Effector memory CD4-positive, alpha-beta T cell (primary cell): Measurements from ENCODE around the gene FBLN1.
"Not testable (repeated sequence)": the region's sequence is repeated elsewhere in the genome, so short reads cannot be mapped to it uniquely, and the experiment has no call there.

Experiments used
- DNase-seq, 3 donors: peaks; one replicate each; pipeline ENCODE4 v3.0.0-alpha.2; 2020
- H3K27ac ChIP-seq: 2 replicates; pipeline ENCODE4 v1.7.0; 2013; ENCODE audit warnings: mild to moderate bottlenecking, low read length, moderate library complexity; ENCODE audit not compliant: insufficient read depth, poor library complexity, severe bottlenecking
- H3K27me3 ChIP-seq: replicated peaks from 2 replicates; pipeline ENCODE4 v1.7.0; 2013; ENCODE audit warnings: mild to moderate bottlenecking, low read length; ENCODE audit not compliant: insufficient read depth, control insufficient read depth, poor library complexity, severe bottlenecking
- H3K36me3 ChIP-seq: 2 replicates; pipeline ENCODE4 v1.7.0; 2013; ENCODE audit warnings: mild to moderate bottlenecking, low read length, moderate library complexity; ENCODE audit not compliant: control insufficient read depth, insufficient read depth
- H3K4me1 ChIP-seq: 2 replicates; pipeline ENCODE4 v1.7.0; 2013; ENCODE audit warnings: low read length, mild to moderate bottlenecking; ENCODE audit not compliant: control insufficient read depth, insufficient read depth, poor library complexity, severe bottlenecking
- H3K4me3 ChIP-seq: 2 replicates; pipeline ENCODE4 v1.7.0; 2013; ENCODE audit warnings: low read length, low read depth, mild to moderate bottlenecking; ENCODE audit not compliant: insufficient read depth, poor library complexity, severe bottlenecking
- H3K9me3 ChIP-seq: 2 replicates; pipeline ENCODE4 v1.7.0; 2013; ENCODE audit warnings: mild to moderate bottlenecking, low read length, moderate library complexity; ENCODE audit not compliant: control insufficient read depth

FBLN1 gene

DNA sequence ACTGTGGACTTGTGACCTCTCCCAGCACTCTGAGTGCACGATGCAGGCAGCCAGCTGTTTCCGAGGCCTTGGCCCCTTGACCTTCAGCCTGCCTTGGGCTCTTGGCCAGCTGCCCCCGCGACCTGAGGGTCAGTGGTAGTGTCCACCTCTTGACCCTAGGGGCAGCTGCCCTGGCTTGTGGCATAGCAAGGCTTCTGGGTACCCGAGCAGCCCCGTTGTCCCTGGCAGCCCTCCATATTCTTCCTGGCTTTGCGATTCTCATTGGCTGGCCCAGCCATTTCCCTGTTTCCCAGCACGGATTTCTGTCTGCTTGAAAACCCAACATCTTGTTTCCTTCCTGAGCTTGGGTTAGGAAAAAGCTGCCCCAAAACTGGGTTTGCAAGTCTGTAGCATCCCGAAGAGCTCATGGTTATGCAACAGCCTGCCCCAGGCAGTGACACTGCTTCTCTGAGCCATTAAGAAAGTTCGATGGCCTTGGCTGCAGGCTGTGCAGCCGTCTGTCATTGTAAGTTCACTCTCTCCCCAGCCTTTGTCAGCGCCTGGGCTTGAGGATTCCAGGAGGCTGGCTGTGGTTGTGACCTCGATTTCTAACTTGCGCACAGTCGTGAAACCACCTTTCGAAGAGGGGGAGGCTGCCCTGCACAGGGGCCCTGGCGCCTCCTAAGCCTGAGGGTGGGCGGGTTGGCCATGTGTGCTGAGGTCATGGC, 48.8 kb downstream of the FBLN1 start:
- Histone ChIP-seq H3K4me3 (no peak overlapping the region), H3K4me1 (no peaks in the 10 kb centered on the region), H3K27me3 (no peaks in the 10 kb centered on the region), H3K9me3 (no peaks in the 10 kb centered on the region), H3K36me3 (no peaks in the 10 kb centered on the region), H3K27ac (no peak overlapping the region)
- DNase-seq, result no peak

- H3K27me3 ChIP-seq, result no peaks in the 10 kb centered on the region
- DNase-seq, result no peak
- no peak overlapping the region for H3K27ac ChIP-seq
- H3K9me3 ChIP-seq, result no peaks in the 10 kb centered on the region
- no peaks in the 10 kb centered on the region for H3K4me1 ChIP-seq
- H3K36me3 ChIP-seq, result no peaks in the 10 kb centered on the region
- H3K4me3 ChIP-seq, result no peak overlapping the region
These were observed 49.3 kb downstream of the FBLN1 start for GRCh38 chr22:45552017-45552411.

DNA sequence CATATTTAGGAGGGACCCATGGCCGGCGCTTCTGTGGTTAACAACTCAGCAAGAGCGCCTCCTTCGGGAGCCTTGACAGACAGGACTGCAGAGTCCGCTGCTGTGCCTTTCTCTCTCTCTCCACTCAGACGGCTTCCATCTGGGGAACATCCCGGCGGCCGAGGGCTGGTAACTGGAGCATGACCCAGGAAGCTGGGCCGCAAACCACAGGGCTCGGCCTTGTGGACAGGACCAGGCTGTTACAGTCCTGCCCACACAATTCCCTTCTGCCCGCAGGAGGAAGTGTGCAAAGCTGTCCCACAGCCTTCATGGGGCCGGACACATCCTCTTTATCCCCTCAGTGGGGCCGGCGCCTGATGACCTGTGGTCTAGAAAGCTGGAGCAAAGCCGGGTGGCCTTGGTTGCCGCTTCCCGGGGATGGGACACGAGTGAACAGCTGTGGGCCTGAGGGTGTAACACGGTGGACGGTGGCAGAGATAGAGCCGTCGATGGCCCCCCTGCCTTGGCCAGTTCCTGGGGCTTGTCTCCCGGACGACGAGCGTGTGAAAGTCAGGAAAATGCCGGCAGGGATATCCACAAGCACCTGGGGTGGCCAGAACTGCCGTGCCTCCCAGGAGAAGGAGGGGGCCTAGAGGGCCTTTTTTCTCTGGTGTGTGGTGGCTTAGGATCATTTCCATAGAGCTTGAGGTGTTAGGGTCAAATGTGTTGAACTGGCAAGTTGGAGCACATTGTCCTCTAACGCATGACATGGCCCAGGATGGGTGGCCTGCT, 50.1 kb downstream of the FBLN1 start:
- Histone ChIP-seq H3K4me3 (no peak overlapping the region), H3K27me3 (no peaks in the 10 kb centered on the region), H3K9me3 (no peaks in the 10 kb centered on the region), H3K36me3 (no peaks in the 10 kb centered on the region), H3K4me1 (no peaks in the 10 kb centered on the region), H3K27ac (no peak overlapping the region)
- DNase-seq, result no peak

DNA sequence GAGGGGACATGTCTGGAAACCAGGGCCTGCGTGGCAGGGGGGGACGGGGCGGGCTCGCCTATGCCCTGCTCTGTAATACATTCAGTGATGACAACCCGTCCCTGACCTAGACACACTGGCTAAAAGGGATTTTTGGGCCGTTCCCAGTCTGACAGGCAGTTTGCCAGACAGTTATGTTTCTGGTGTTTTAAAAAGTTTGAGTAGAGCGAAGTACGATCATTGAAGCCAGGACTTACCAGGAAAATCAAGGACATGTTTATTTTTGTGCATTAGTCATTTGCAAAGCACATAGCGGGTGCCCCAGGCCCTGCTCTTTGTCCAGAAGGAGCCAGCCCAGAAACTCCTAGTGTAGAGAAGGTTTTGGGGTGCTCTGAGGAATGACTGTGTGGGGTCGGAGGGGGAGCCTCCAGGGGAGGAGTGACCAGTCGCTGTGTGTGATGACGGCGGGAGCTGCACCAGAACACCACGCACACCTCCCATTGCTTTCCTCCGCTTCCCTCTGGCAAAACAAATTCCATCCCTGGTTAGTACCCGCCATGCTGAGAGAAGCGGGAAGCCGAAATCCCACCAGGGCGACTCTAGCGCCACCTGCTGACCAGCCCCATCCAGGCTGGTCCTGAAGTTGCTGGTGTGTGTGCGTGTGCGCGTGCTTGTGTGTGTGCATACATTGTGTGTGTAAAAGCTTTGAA, 50.8 kb downstream of the FBLN1 start:
- Histone ChIP-seq H3K36me3 (no peaks in the 10 kb centered on the region), H3K27ac (no peak overlapping the region), H3K27me3 (no peaks in the 10 kb centered on the region)

DNA sequence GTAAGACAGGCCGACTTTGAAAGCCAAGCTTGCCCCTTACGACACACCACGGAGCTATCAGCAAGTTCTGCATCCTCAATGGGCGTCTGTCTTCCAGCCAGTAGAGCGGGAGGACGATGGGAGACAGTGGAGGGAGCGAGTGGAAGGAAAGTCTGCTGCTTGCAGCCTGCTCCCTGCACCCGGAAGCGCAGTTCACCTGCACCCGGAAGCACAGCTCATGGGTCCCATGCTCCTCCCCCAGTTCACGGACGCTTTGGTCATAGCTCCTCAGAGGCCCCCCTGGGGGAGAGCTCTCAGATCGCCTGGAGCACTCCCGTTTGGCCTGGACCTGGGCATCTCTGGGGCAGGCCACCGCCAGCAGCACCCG, 51.3 kb downstream of the FBLN1 start:
- Histone ChIP-seq H3K36me3 (no peaks in the 10 kb centered on the region), H3K4me3 (no peak overlapping the region), H3K27ac (no peak overlapping the region), H3K27me3 (no peaks in the 10 kb centered on the region), H3K9me3 (no peaks in the 10 kb centered on the region), H3K4me1 (no peaks in the 10 kb centered on the region)
- DNase-seq, result no peak

More for the DNA sequence above, 50.8 kb downstream of the FBLN1 start:
- no peaks in the 10 kb centered on the region for H3K9me3 ChIP-seq
- DNase-seq, result no peak
- no peaks in the 10 kb centered on the region for H3K4me1 ChIP-seq
- H3K4me3 ChIP-seq, result no peak overlapping the region

GRCh38 chr22:45554861-45555260, 52.2 kb downstream of the FBLN1 start:
- Histone ChIP-seq H3K4me1 (no peaks in the 10 kb centered on the region), H3K9me3 (no peaks in the 10 kb centered on the region), H3K4me3 (no peak overlapping the region), H3K27me3 (no peaks in the 10 kb centered on the region), H3K36me3 (no peaks in the 10 kb centered on the region), H3K27ac (no peak overlapping the region)
- DNase-seq, result no peak

GRCh38 chr22:45557926-45558325, 55.2 kb downstream of the FBLN1 start:
- H3K4me3 ChIP-seq, DNase-seq, H3K27me3 ChIP-seq, H3K36me3 ChIP-seq, H3K9me3 ChIP-seq, H3K4me1 ChIP-seq, H3K27ac ChIP-seq: not testable (repeated sequence)

- H3K4me1 ChIP-seq, H3K27ac ChIP-seq, DNase-seq, H3K9me3 ChIP-seq, H3K27me3 ChIP-seq, H3K4me3 ChIP-seq, H3K36me3 ChIP-seq: not testable (repeated sequence)
These were observed 57.4 kb downstream of the FBLN1 start for GRCh38 chr22:45560092-45560491.

GRCh38 chr22:45560761-45561160, 58.1 kb downstream of the FBLN1 start:
- not testable (repeated sequence) for H3K27me3 ChIP-seq, H3K9me3 ChIP-seq, H3K4me3 ChIP-seq, H3K36me3 ChIP-seq, H3K27ac ChIP-seq, DNase-seq, H3K4me1 ChIP-seq

- Histone ChIP-seq H3K27ac (no peak overlapping the region), H3K4me3 (no peak overlapping the region), H3K9me3 (no peaks in the 10 kb centered on the region), H3K27me3 (no peaks in the 10 kb centered on the region), H3K36me3 (no peaks in the 10 kb centered on the region), H3K4me1 (no peaks in the 10 kb centered on the region)
- no peak for DNase-seq
These were observed 59.4 kb downstream of the FBLN1 start for GRCh38 chr22:45562102-45562501.
